Progenitor cell of endocrine pancreas (in vitro differentiated cells): Measurements from ENCODE around the gene CDKL5. TPM values are rescaled to one million over a fixed set of nuclear protein-coding genes. Genes with fewer than 3 reads are reported as not detected.

Source experiments
- DNase-seq: peaks from one replicate; pipeline ENCODE4 v3.0.0; 2021; ENCODE audit warnings: low spot score; ENCODE audit not compliant: unreplicated experiment
- H3K27ac Mint-ChIP-seq: 2 replicates; pipeline ENCODE4 v1.8.0; 2021; ENCODE audit warnings: mild to moderate bottlenecking, moderate library complexity, mixed read lengths
- H3K27me3 Mint-ChIP-seq: 2 replicates; pipeline ENCODE4 v1.8.0; 2021; ENCODE audit warnings: mixed read lengths
- H3K36me3 Mint-ChIP-seq: 2 replicates; pipeline ENCODE4 v1.8.0; 2022; ENCODE audit warnings: mixed read lengths; ENCODE audit not compliant: insufficient read depth
- H3K4me1 Mint-ChIP-seq: 2 replicates; pipeline ENCODE4 v1.8.0; 2021; ENCODE audit warnings: low read depth, mixed read lengths
- H3K4me3 Mint-ChIP-seq: 2 replicates; pipeline ENCODE4 v1.8.0; 2021; ENCODE audit warnings: low read depth, mild to moderate bottlenecking, moderate library complexity, mixed read lengths
- H3K9me3 Mint-ChIP-seq: 2 replicates; pipeline ENCODE4 v1.8.0; 2021; ENCODE audit warnings: low read depth, mixed read lengths
- CTCF ChIP-seq: fragments of 200-600 bp; sonication (generic); IDR thresholded peaks from one replicate; pipeline ENCODE4 v1.5.0; 2021; ENCODE audit warnings: antibody characterized with exemption, mild to moderate bottlenecking; ENCODE audit not compliant: unreplicated experiment
- total RNA-seq: library from RNA; stranded (reverse); gene quantifications from 2 replicates; pipeline ENCODE4 v1.2.1, GENCODE V29; 2021

The CDKL5 gene
- total RNA-seq, 1 donor from 2014 or later = 21.9 TPM

GRCh38 chrX:18616688-18617406, 191.4 kb downstream of the CDKL5 start:
- no peak for TF ChIP-seq CTCF
- H3K4me1 Mint-ChIP-seq = peaks cover 31% of the 10 kb centered on the region
- H3K4me3 Mint-ChIP-seq = peak overlapping the region; percentile 2
- peak overlapping the region; percentile 94 for H3K27ac Mint-ChIP-seq
- no peaks in the 10 kb centered on the region for H3K27me3 Mint-ChIP-seq
- peaks cover 21% of the 10 kb centered on the region for H3K9me3 Mint-ChIP-seq
- DNase-seq = no peak
- peaks cover 16% of the 10 kb centered on the region for H3K36me3 Mint-ChIP-seq

- TF ChIP-seq CTCF = no peak
- Mint-ChIP-seq H3K9me3 (peaks cover 21% of the 10 kb centered on the region), H3K27ac (peak overlapping the region; percentile 94)
Measured at GRCh38 chrX:18617407-18617750, 192.0 kb downstream of the CDKL5 start.

GRCh38 chrX:18619288-18619687, 193.9 kb downstream of the CDKL5 start:
- Mint-ChIP-seq H3K27ac (peak overlapping the region; percentile 95), H3K9me3 (peaks cover 17% of the 10 kb centered on the region), H3K4me1 (peaks cover 42% of the 10 kb centered on the region), H3K4me3 (peak overlapping the region; percentile 28), H3K36me3 (peaks cover 11% of the 10 kb centered on the region), H3K27me3 (no peaks in the 10 kb centered on the region)
- TF ChIP-seq CTCF = no peak
- DNase-seq = no peak

More at GRCh38 chrX:18617407-18617750, 192.0 kb downstream of the CDKL5 start:
- no peak for DNase-seq
- Mint-ChIP-seq H3K4me3 (peak overlapping the region; percentile 2), H3K36me3 (peaks cover 16% of the 10 kb centered on the region), H3K27me3 (no peaks in the 10 kb centered on the region), H3K4me1 (peaks cover 31% of the 10 kb centered on the region)

- Mint-ChIP-seq H3K4me3 (peak overlapping the region; percentile 38), H3K27me3 (no peaks in the 10 kb centered on the region), H3K4me1 (peaks cover 53% of the 10 kb centered on the region), H3K27ac (peak overlapping the region; percentile 95), H3K36me3 (peaks cover 8% of the 10 kb centered on the region), H3K9me3 (peaks cover 17% of the 10 kb centered on the region)
- DNase-seq = no peak
- TF ChIP-seq CTCF = no peak
Measured at GRCh38 chrX:18620349-18620748, 194.9 kb downstream of the CDKL5 start.

GRCh38 chrX:18624599-18624998, 199.2 kb downstream of the CDKL5 start:
- peaks cover 33% of the 10 kb centered on the region for H3K4me1 Mint-ChIP-seq
- peak overlapping the region; percentile 48 for H3K4me3 Mint-ChIP-seq
- peaks cover 9% of the 10 kb centered on the region for H3K9me3 Mint-ChIP-seq
- DNase-seq = no peak
- H3K27me3 Mint-ChIP-seq = no peaks in the 10 kb centered on the region
- no peak for TF ChIP-seq CTCF
- H3K36me3 Mint-ChIP-seq = peaks cover 13% of the 10 kb centered on the region
- peak overlapping the region; percentile 88 for H3K27ac Mint-ChIP-seq
